GM23338 (cell line): Measurements from ENCODE around the gene ZNF527. TPM values are rescaled to one million over a fixed set of nuclear protein-coding genes. Genes with fewer than 3 reads are reported as not detected.
"Not testable (repeated sequence)": the region's sequence is repeated elsewhere in the genome, so short reads cannot be mapped to it uniquely, and the experiment has no call there.

Experiments used
- ATAC-seq: fragments of 200-7000 bp; cut with Tn5 transposase; 3 replicates; pipeline ENCODE4 v1.9.1; 2020
- DNase-seq: peaks from one replicate; pipeline ENCODE4 v3.0.0-alpha.2; 2015; ENCODE audit warnings: low spot score
- H2AFZ ChIP-seq: fragments of 200-600 bp; sonication (generic); 2 replicates; pipeline ENCODE4 v1.8.0; 2016; ENCODE audit warnings: antibody characterized with exemption, mild to moderate bottlenecking, moderate library complexity
- H3F3A ChIP-seq: fragments of 200-600 bp; sonication (generic); replicated peaks from 2 replicates; pipeline ENCODE4 v1.8.0; 2017; ENCODE audit warnings: antibody characterized with exemption, mixed run types, low read depth
- H3K27ac ChIP-seq: fragments of 200-600 bp; sonication (generic); 2 replicates; pipeline ENCODE4 v1.6.1; 2016; ENCODE audit warnings: low read depth
- H3K27me3 ChIP-seq: fragments of 200-600 bp; sonication (generic); 2 replicates; pipeline ENCODE4 v1.8.0; 2016; ENCODE audit warnings: mild to moderate bottlenecking, mixed run types, moderate library complexity; ENCODE audit not compliant: insufficient read depth
- H3K36me3 ChIP-seq: fragments of 200-600 bp; sonication (generic); 2 replicates; pipeline ENCODE4 v1.8.0; 2016; ENCODE audit warnings: mild to moderate bottlenecking; ENCODE audit not compliant: insufficient read depth
- H3K4me1 ChIP-seq: fragments of 200-600 bp; sonication (generic); 2 replicates; pipeline ENCODE4 v1.8.0; 2016; ENCODE audit warnings: mild to moderate bottlenecking, moderate library complexity; ENCODE audit not compliant: insufficient read depth
- H3K4me2 ChIP-seq: fragments of 200-600 bp; sonication (generic); 2 replicates; pipeline ENCODE4 v1.7.1; 2017; ENCODE audit warnings: mixed run types
- H3K4me3 ChIP-seq: fragments of 200-600 bp; sonication (generic); 2 replicates; pipeline ENCODE4 v1.6.1; 2016; ENCODE audit warnings: mixed run types
- H3K79me2 ChIP-seq: fragments of 200-600 bp; sonication (generic); replicated peaks from 2 replicates; pipeline ENCODE4 v1.8.0; 2017; ENCODE audit warnings: mild to moderate bottlenecking; ENCODE audit not compliant: insufficient read depth
- H3K9me2 ChIP-seq: fragments of 200-600 bp; sonication (generic); 2 replicates; pipeline ENCODE4 v1.8.0; 2017; ENCODE audit not compliant: insufficient read depth
- H4K20me1 ChIP-seq: fragments of 200-600 bp; sonication (generic); replicated peaks from 2 replicates; pipeline ENCODE4 v1.8.0; 2017; ENCODE audit warnings: mild to moderate bottlenecking; ENCODE audit not compliant: insufficient read depth
- H3K27ac Mint-ChIP-seq: 2 replicates; pipeline ENCODE4 v1.8.0; 2020; ENCODE audit warnings: inconsistent platforms, mild to moderate bottlenecking, moderate library complexity, mixed read lengths
- H3K27me3 Mint-ChIP-seq: 3 replicates; pipeline ENCODE4 v1.8.0; 2022; ENCODE audit warnings: low read depth, mild to moderate bottlenecking, moderate library complexity, mixed read lengths, inconsistent platforms; ENCODE audit not compliant: insufficient read depth, poor library complexity
- H3K36me3 Mint-ChIP-seq: 3 replicates; pipeline ENCODE4 v1.8.0; 2021; ENCODE audit warnings: low read depth, mild to moderate bottlenecking, inconsistent platforms, moderate library complexity, mixed read lengths
- H3K4me1 Mint-ChIP-seq: 3 replicates; pipeline ENCODE4 v1.8.0; 2020; ENCODE audit warnings: mild to moderate bottlenecking, inconsistent platforms, mixed read lengths
- H3K4me3 Mint-ChIP-seq: 3 replicates; pipeline ENCODE4 v1.8.0; 2021; ENCODE audit warnings: moderate library complexity, mild to moderate bottlenecking, inconsistent platforms, mixed read lengths
- H3K9me3 Mint-ChIP-seq: 3 replicates; pipeline ENCODE4 v1.8.0; 2020; ENCODE audit warnings: moderate library complexity, mild to moderate bottlenecking, inconsistent platforms, mixed read lengths
- CREB1 ChIP-seq: fragments of 250-450 bp; sonication (Bioruptor Pico); IDR thresholded peaks from 2 replicates; pipeline ENCODE4 v1.5.0; 2020; ENCODE audit warnings: low read depth, mild to moderate bottlenecking, moderate library complexity
- CTCF ChIP-seq, 2 experiments: fragments of 200-600 bp in 1 of 2; sonication (generic) in 1 of 2; conservative IDR thresholded peaks; 2 replicates each; pipeline versions ENCODE4 v1.5.1 to v1.6.1; 2016 to 2017; ENCODE audit warnings: antibody characterized with exemption in 2 of 2, low read depth in 2 of 2, mild to moderate bottlenecking in 2 of 2, moderate library complexity in 1 of 2
- ETS1 ChIP-seq: IDR thresholded peaks from 2 replicates; pipeline ENCODE4 v1.6.1; 2016; ENCODE audit warnings: antibody characterized with exemption
- EZH2phosphoT487 ChIP-seq: fragments of 200-600 bp; sonication (generic); IDR thresholded peaks from one replicate; pipeline ENCODE4 v1.8.1; 2018; ENCODE audit warnings: antibody characterized with exemption; ENCODE audit not compliant: unreplicated experiment
- NANOG ChIP-seq: IDR thresholded peaks from 2 replicates; pipeline ENCODE4 v1.6.1; 2016; ENCODE audit warnings: antibody characterized with exemption, borderline replicate concordance
- ZNF331 ChIP-seq: fragments of 250-450 bp; sonication (Bioruptor Pico); IDR thresholded peaks from 2 replicates; pipeline ENCODE4 v1.5.0; 2020; ENCODE audit warnings: low read depth, mild to moderate bottlenecking, moderate library complexity
- ZNF462 ChIP-seq: fragments of 250-450 bp; sonication (Bioruptor Pico); IDR thresholded peaks from 2 replicates; pipeline ENCODE4 v1.5.0; 2020; ENCODE audit warnings: mild to moderate bottlenecking, moderate library complexity
- polyA plus RNA-seq: library from polyadenylated mRNA; unstranded; fragments of >200 nt; fragmentation: Nextera tagmentation; extraction: Ambion mirVana; gene quantifications from 2 replicates; pipeline ENCODE4 v1.2.1, GENCODE V29; 2016
- total RNA-seq: library from RNA; depleted of rRNA; stranded (reverse); fragments of >200 nt; shearing (Covaris generic); gene quantifications from 2 replicates; pipeline ENCODE4 v1.2.3, GENCODE V29; 2014

Gene ZNF527
- total and polyA plus RNA-seq, 2 experiments from 2014 or later, result 0.97 to 7.9 TPM

GRCh38 chr19:37362733-37363132 is 8.2 kb upstream of the ZNF527 start:
- Histone ChIP-seq H3K4me2 (no peak overlapping the region), H2AFZ (no peak overlapping the region), H3K4me1 (no peaks in the 10 kb centered on the region), H3K4me3 (no peak overlapping the region), H3K27me3 (no peaks in the 10 kb centered on the region), H3K27ac (no peak overlapping the region), H3K9me2 (no peaks in the 10 kb centered on the region), H3F3A (no peaks in the 10 kb centered on the region), H4K20me1 (no peaks in the 10 kb centered on the region), H3K79me2 (no peaks in the 10 kb centered on the region), H3K36me3 (peaks cover 30% of the 10 kb centered on the region; the same call in 1 of the 2 replicates)
- no peak for TF ChIP-seq ZNF462 (CRISPR knock-in tag)
- no peak for TF ChIP-seq ZNF331 (CRISPR knock-in tag)
- no peak for TF ChIP-seq EZH2phosphoT487
- no peak for TF ChIP-seq CREB1 (CRISPR knock-in tag)
- TF ChIP-seq NANOG, result no peak
- no peak for TF ChIP-seq ETS1
- TF ChIP-seq CTCF (conservative IDR thresholded peaks at IDR 0.05; ENCODE audit: low read depth in 2 of 2), result peak; percentile 68 to 76
- H3K27ac Mint-ChIP-seq, result no peak overlapping the region; the same call in 1 of the 2 replicates
- peaks cover 57% of the 10 kb centered on the region for H3K9me3 Mint-ChIP-seq
- no peak overlapping the region for H3K4me3 Mint-ChIP-seq
- peaks cover 2% of the 10 kb centered on the region for H3K27me3 Mint-ChIP-seq
- no peaks in the 10 kb centered on the region; the same call in 2 of the 3 replicates for H3K4me1 Mint-ChIP-seq
- ATAC-seq (peak; percentile 92), DNase-seq (peak; percentile 89)
- H3K36me3 Mint-ChIP-seq, result peaks cover 80% of the 10 kb centered on the region

- peak overlapping the region; percentile 72 for H3K4me2 ChIP-seq
- not testable (repeated sequence) for H4K20me1 ChIP-seq, DNase-seq, H3K36me3 ChIP-seq, H3K9me2 ChIP-seq, H3K4me1 Mint-ChIP-seq, H3K79me2 ChIP-seq, H3K27me3 Mint-ChIP-seq, H3K27me3 ChIP-seq, H3F3A ChIP-seq, H3K4me1 ChIP-seq
- Mint-ChIP-seq H3K27ac (peak overlapping the region; percentile 98), H3K4me3 (peak overlapping the region; percentile 90), H3K36me3 (peaks cover 17% of the 10 kb centered on the region), H3K9me3 (peaks cover 28% of the 10 kb centered on the region)
- peak overlapping the region; percentile 97 for H2AFZ ChIP-seq
- H3K4me3 ChIP-seq, result peak overlapping the region; percentile 72
- H3K27ac ChIP-seq, result peak overlapping the region; percentile 58; the same call in 1 of the 2 replicates
- ATAC-seq, result peak; percentile 7
Observed at GRCh38 chr19:37370386-37370879, 466 bp upstream of the ZNF527 start.
